NCI-H510A (cell line): ENCODE results near the gene NMS.

Source experiments
- DNase-seq: peaks from one replicate; lab custom pipeline; 2025; lab: John Stamatoyannopoulos, UW

NMS gene

DNA sequence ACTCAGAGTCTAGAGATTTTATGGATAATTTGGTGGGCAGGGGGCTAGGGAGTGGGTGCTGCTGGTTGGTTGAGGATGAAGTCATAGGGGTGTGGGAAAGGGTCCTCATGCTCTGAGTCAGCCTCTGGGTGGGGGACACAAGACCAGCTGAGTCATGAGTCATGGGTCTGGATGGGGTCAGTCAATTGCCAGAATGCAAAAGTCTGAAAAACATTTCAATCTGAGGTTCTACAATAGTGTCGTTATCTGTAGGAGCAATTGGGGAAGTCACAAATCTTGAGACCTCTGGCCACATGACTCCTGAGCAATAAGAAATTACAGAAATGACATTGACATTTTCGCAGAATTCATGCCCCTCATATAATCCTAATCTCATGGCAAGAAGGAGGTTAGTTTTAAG, 15.1 kb downstream of the NMS start:
- DNase-seq, result no peak

GRCh38 chr2:100494712-100495111, 24.4 kb downstream of the NMS start:
- DNase-seq, result no peak

DNA sequence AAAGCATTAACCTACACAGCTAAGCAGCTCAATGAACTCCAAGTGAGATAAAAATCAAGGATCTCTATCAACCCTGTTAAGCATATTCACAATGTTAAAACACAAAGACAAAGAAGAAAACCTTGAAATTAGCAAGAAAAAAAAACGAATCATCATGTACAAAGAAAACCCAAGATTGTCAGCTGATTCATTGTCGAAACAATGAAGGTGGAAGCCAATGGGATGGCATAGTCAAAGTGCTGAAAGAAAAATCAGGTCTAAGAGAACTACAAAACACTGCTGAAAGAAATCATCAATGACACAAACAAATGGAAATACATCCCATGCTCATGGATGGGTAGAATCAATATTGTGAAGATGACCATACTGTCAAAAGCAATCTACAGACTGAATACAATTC, 32.5 kb downstream of the NMS start:
- DNase-seq, result no peak

GRCh38 chr2:100504542-100504941, 34.3 kb downstream of the NMS start:
- DNase-seq, result no peak

DNA sequence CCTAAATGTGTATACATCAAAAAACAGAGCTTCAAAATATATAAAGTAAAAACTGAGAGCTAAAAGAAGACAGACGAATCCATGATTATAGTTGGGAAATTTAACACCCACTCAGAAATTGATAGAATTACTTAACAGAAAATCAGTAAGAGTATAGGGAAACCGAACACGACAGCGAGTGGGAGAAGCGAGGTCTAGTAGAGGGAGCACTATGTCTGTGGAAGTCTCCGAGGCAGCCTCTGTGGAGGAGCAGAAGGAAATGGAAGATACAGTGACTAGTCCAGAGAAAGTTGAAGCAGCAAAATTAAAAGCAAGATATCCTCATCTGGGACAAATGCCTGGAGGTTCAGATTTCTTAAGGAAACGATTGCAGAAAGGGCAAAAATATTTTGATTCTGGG, 38.8 kb downstream of the NMS start:
- DNase-seq, result no peak

DNA sequence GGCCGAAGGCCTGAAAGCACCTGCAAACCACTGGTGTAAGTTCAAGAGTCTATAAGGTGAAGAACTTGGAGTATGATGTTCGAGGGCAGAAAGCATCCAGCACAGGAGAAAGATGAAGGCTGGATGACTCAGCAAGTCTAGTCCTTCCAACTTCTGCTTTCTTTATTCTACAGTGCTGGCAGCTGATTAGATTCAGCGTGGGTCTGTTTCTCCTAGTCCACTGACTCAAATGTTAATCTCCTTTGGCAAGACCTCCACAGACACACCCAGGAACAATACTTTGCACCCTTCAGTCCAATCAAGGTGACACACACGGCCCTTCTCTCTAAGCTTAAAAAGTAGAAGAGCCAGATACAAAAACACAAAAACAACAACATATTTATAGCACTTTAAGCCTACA, 43.4 kb downstream of the NMS start:
- no peak for DNase-seq

DNA sequence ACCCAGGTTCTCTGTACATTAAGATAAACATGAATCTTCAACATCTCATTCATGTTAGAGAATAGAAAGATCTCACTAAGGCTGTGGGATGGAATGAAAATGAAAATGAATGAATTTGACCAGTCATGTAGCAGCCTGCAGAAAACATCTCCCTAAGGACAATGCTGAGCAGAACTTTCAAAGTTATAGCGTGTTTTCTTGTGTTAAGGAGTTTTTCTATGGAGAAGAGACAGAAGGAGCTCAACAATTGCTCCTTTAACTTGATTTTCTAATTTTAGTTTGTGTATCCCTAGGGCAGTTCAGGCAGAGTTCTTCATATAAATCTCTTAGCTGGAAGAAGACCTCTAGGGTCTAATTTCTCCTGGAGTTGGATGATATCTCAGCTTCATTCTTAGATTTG, 47.3 kb downstream of the NMS start:
- no peak for DNase-seq

- no peak for DNase-seq
Measured at GRCh38 chr2:100518801-100519200, 48.5 kb downstream of the NMS start.

DNA sequence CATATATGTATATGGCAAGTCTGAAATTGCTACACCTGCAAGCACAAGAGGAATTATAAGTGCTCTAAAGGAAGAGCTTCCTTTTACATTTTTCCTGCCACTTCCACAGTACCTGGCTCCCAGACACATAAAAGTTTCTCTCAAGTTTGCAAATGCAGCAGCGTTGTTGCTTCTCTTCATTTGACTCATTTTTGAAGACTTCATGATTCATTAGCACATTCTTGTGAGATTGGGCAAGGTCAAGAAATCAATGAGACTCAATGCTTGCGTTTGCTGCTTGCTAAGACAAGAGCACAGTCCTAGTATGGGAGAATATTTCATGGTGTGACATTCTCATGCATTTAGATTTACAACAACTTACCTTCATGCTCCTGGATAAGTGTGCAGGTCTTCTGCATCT, 49.9 kb downstream of the NMS start:
- DNase-seq, result no peak

GRCh38 chr2:100522430-100522829, 52.1 kb downstream of the NMS start:
- DNase-seq, result no peak

DNA sequence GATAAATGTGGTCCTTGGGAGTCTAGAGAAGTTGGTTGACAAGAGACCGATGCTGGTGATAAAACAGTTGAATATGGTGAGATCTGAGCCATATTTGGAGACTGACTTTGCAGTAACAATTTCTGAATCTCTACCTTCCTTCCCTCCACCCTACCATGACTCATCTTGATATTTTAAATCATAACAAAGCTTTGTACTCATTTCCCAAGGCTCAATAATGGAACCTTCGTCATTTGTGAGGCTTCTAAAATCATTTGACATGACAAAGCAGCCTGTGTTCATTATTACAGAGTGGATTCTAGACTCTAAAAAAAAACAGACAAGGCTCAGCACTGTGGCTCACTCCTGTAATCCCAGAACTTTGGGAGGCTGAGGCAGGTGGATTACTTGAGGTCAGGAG, 54.0 kb downstream of the NMS start:
- DNase-seq, result no peak

DNA sequence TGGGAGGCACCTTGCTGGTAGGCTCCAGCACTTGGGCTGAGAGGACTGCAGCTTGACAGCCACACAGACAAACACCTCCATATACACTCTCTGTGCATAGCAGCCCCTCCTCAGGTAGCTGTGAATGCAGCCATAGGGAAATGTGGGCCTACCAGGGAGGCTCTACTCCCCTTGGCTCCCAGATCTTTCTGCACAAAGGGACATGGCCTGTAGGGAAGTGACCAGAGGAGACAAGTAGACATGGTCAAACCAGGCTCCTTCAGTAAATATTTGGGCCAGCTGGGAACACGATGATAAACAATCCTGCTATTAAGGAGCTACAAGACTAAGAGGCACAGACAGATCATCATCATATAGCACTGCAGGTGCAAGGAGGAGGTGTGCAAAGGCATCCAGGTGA, 56.6 kb downstream of the NMS start:
- no peak for DNase-seq

DNA sequence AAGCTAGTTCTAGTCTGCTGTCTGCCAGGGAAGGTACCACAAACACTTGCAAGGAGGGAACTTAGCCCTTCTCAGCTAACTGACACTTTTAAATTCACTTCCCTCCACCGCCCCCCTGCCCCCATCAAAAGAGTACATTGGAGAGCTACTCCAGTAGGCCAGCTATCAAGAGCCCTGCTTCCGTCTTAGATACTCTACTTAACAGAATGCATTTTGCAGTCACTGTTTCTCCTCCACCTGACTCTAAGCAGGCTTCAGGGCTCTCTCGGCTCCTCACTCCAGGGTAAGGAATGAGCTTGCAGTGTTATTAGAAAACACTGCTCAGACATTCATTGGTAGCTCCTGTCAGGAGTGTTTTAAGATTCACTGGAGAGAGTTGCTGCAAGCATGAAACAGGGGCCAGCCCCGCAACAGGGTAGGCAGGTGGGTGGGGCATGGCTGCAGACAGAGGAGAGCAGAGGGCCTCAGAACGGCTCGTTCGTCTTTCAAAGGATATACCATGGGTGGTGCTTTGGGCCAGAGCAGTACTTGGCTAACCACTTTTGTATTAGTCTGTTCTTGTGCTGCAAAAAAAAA, 57.2 kb downstream of the NMS start:
- DNase-seq, result no peak

- no peak for DNase-seq
Measured at GRCh38 chr2:100529176-100529575, 58.9 kb downstream of the NMS start.

- DNase-seq, result no peak
Measured at GRCh38 chr2:100529900-100530299, 59.6 kb downstream of the NMS start.
